ENCODE measurements around the gene SDE2.
"Not testable (repeated sequence)": the region's sequence is repeated elsewhere in the genome, so short reads cannot be mapped to it uniquely, and the experiment has no call there.

The SDE2 gene

GRCh38 chr1:226006686-226007085 is 7.5 kb upstream of the SDE2 start:
- DNase-seq (ENCODE audit: low read depth) = no peak

DNA sequence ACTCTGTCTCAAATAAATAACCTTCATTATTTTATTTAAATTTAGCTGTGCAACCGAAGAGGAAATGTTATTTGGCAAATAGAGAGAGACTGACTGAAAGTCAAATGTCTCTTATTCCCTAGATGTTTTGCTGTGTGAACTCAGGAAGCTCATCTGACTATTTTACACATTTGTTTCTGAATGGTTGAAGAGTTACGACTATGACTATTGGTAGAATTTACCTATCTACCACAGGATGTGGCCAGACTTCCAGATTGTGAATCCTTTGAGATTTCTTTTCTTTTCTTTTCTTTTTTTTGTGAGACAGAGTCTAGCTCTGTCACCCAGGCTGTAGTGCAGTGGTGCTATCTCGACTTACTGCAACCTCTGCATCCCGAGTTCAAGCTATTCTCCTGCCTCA is 5.3 kb upstream of the SDE2 start:
- DNase-seq (ENCODE audit: low read depth) = no peak

GRCh38 chr1:226003502-226004170 is 4.5 kb upstream of the SDE2 start:
- no peak for DNase-seq (ENCODE audit: low read depth)

- DNase-seq (ENCODE audit: low read depth) = peak; percentile 63
Observed at GRCh38 chr1:226002667-226003501, 3.7 kb upstream of the SDE2 start.

GRCh38 chr1:226001963-226002666 is 3.0 kb upstream of the SDE2 start:
- peak; percentile 87 for DNase-seq (ENCODE audit: low read depth)

DNA sequence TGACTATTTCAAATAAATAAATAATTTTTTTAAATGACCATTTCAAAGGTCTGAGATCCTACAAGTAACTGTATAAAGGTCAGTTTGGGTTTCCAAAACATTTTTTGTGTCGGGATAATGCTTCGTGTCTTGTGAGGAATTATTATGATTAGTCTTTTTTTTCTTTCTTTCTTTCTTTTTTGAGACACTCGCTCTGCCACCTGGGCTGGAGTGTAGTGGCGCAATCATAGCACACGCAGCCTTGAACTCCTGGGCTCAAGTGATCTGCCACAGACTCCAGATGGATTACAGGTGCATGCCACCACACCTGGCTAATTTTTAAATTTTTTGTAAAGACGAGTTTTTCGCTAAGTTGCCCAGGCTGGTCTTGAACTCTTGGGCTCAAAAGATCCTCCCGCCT is 1.9 kb upstream of the SDE2 start:
- no peak for DNase-seq (ENCODE audit: low read depth)

- DNase-seq (ENCODE audit: low read depth) = not testable (repeated sequence)
Observed at GRCh38 chr1:226000493-226001081, 1.4 kb upstream of the SDE2 start.

GRCh38 chr1:225999912-226000337 is 782 bp upstream of the SDE2 start:
- peak; percentile 26 for DNase-seq (ENCODE audit: low read depth)

- peak; percentile 48 for DNase-seq (ENCODE audit: low read depth)
Observed at GRCh38 chr1:225998560-225999226, 450 bp downstream of the SDE2 start.

DNA sequence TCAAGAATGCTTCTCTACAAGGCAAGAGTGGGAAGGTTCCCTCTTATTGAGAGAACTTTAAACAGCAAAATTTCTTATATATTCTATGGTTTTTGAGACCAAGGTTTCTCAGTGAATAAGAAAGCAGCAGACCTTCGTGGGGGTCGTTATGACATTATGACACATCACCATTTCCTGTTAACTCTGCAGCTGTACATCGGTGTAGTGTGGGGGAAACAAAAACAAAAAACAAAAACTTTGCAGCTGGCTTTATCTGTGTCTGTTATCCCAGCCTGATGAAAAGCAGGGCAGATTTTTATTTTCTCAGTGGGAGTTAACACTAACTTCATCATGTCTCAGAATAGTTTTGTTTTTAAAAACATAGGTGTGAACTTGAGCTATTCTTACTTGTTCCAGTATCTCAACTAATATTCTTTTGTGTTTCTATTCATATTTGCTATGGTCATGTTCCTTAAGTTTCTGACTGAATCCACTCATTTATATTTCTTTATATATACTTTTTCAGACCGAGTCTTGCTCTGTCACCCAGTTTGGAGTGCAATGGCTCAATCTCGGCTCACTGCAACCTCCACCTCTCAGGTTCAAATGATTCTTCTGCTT is 2.1 kb downstream of the SDE2 start:
- no peak for DNase-seq (ENCODE audit: low read depth)

GRCh38 chr1:225995919-225996864 is 3.0 kb downstream of the SDE2 start:
- no peak for DNase-seq (ENCODE audit: low read depth)

- DNase-seq (ENCODE audit: low read depth) = no peak
Observed at GRCh38 chr1:225990705-225991464, 8.3 kb downstream of the SDE2 start.

GRCh38 chr1:225987491-225988316 is 11.4 kb downstream of the SDE2 start:
- peak; percentile 41 for DNase-seq (ENCODE audit: low read depth)

GRCh38 chr1:225981714-225982113 is 17.4 kb downstream of the SDE2 start:
- DNase-seq (ENCODE audit: low read depth) = no peak

DNA sequence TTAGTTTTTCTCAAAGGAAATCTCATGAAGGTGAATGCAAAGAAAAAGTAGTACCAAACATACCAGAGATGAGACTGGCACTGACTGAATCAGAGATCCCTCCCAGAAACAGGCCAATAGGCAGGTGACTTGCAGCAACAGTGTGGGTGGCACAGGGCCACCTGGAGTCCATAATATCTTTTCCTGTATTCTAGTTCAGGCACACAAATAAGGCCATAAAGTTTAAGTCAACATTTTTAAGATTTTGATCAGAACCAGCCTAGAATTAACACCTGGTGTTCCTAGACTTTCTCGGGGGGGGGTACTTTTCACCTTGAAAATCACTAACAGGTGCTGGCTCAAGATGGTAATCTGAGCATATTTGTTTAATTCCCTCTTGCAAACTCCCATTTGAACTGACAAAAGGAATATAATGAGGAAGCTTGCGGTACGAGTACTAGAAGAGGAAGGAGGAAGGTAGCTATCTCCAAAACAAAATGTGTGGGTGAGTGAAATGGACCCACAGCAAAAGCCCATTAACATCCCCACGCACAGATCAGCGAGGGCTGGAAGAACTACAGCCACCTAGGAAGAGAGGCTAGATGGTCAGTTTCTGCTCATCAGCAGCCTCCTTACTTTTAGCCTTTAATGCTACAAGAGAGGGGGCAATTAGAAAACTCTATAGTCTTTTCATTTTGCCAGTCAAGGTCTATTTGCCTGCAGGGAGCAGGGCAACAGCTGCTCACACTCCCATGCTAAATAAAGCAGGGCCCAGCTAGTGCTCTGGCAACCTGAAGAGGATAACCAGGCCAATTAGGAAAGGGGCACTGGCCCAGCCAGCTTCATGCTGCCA is 18.9 kb downstream of the SDE2 start:
- no peak for DNase-seq (ENCODE audit: low read depth)

GRCh38 chr1:225979421-225979820 is 19.7 kb downstream of the SDE2 start:
- no peak for DNase-seq (ENCODE audit: low read depth)

- DNase-seq (ENCODE audit: low read depth) = no peak
Observed at GRCh38 chr1:225977937-225978748, 21.0 kb downstream of the SDE2 start.

All from fibroblast of gingiva (primary cell).